ENCODE results near the gene FOXP2. TPM values are rescaled to one million over a fixed set of nuclear protein-coding genes. Genes with fewer than 3 reads are reported as not detected.

The FOXP2 gene
- polyA plus RNA-seq, 1 donor: 9.7 TPM

GRCh38 chr7:114740941-114741340 is 326.3 kb downstream of the FOXP2 start:
- peak in 1 of 2 donors; percentile 9 for DNase-seq
- Histone ChIP-seq H3K27ac (ENCODE audit: low read length) (no peak overlapping the region), H3K36me3 (ENCODE audit: control insufficient read depth, insufficient read depth, low read length) (no peaks in the 10 kb centered on the region), H3K4me3 (ENCODE audit: low read length) (no peak overlapping the region), H3K4me1 (ENCODE audit: control insufficient read depth, insufficient read depth, low read length) (no peaks in the 10 kb centered on the region), H3K27me3 (ENCODE audit: control insufficient read depth, insufficient read depth, low read length) (no peaks in the 10 kb centered on the region), H3K9me3 (ENCODE audit: control insufficient read depth, low read depth, low read length) (no peaks in the 10 kb centered on the region)
- 96% methylated on average over 4 of the region's 7 CpGs for WGBS (ENCODE audit: insufficient coverage, low lambda C conversion rate)

GRCh38 chr7:114741911-114742310 is 327.3 kb downstream of the FOXP2 start:
- Histone ChIP-seq H3K27ac (ENCODE audit: low read length) (no peak overlapping the region), H3K4me1 (ENCODE audit: control insufficient read depth, insufficient read depth, low read length) (no peaks in the 10 kb centered on the region), H3K4me3 (ENCODE audit: low read length) (no peak overlapping the region), H3K36me3 (ENCODE audit: control insufficient read depth, insufficient read depth, low read length) (no peaks in the 10 kb centered on the region), H3K27me3 (ENCODE audit: control insufficient read depth, insufficient read depth, low read length) (no peaks in the 10 kb centered on the region), H3K9me3 (ENCODE audit: control insufficient read depth, low read depth, low read length) (no peaks in the 10 kb centered on the region)
- no peak for DNase-seq
- WGBS (ENCODE audit: insufficient coverage, low lambda C conversion rate): no CpG with 5 or more reads among the region's 1 CpG

Measured in large intestine (tissue), 3 donors.